Body of pancreas (tissue), 4 donors: ENCODE data around the gene MESP2. TPM values are rescaled to one million over a fixed set of nuclear protein-coding genes. Genes with fewer than 3 reads are reported as not detected.
A peak's percentile ranks its signal among the peaks of the same experiment; 100 is the strongest.

Source experiments
- ATAC-seq: fragments of 150-250 bp; one replicate; pipeline ENCODE4 v1.9.1; 2016
- DNase-seq, 4 donors: peaks; one replicate each; pipeline ENCODE4 v3.0.0-alpha.2; 2019
- H3K27ac ChIP-seq, 4 donors: fragments of 200-600 bp; sonication (generic); 1 replicate in 3 of 4; 2 replicates in 1 of 4; pipeline versions ENCODE4 v1.5.1 to v1.6.1; 2016 to 2019; ENCODE audit warnings: mild to moderate bottlenecking in 1 of 4, mixed read lengths in 1 of 4, moderate library complexity in 1 of 4
- H3K27me3 ChIP-seq, 2 donors: fragments of 200-600 bp; sonication (generic); one replicate each; pipeline ENCODE4 v1.6.0; 2016; ENCODE audit warnings: mild to moderate bottlenecking in 1 of 2
- H3K36me3 ChIP-seq, 2 donors: fragments of 200-600 bp; sonication (generic); replicated peaks in 1 of 2; 2 replicates each; pipeline ENCODE4 v1.5.1; 2016; ENCODE audit warnings: low read depth in 2 of 2; ENCODE audit not compliant: insufficient read depth in 1 of 2
- H3K4me1 ChIP-seq: fragments of 200-600 bp; sonication (generic); one replicate; pipeline ENCODE4 v1.6.0; 2016
- H3K4me3 ChIP-seq, 2 donors: fragments of 200-600 bp; sonication (generic); 1 replicate in 1 of 2; 2 replicates in 1 of 2; pipeline ENCODE4 v1.5.1; 2016 to 2019
- H3K9me3 ChIP-seq, 3 donors: fragments of 200-600 bp; sonication (generic); 1 replicate in 2 of 3; 2 replicates in 1 of 3; pipeline ENCODE4 v1.5.1; 2016
- CTCF ChIP-seq, 7 experiments: fragments of 450-650 bp in 4 of 7; fragments of 200-600 bp in 3 of 7; sonication (generic) in 3 of 7; IDR thresholded peaks; one replicate each; pipeline ENCODE4 v1.5.1; 2016 to 2019; ENCODE audit warnings: antibody characterized with exemption in 7 of 7
- POLR2A ChIP-seq, 3 donors: fragments of 450-650 bp; IDR thresholded peaks; one replicate each; pipeline ENCODE4 v1.6.1; 2016; ENCODE audit warnings: antibody characterized with exemption in 3 of 3, mild to moderate bottlenecking in 2 of 3
- WGBS, 2 donors: methylation state at CpG; one replicate each; pipeline ENCODE4 v1.1.5; 2017; 5-methylcytosine and 5-hydroxymethylcytosine counted together
- intact Hi-C: fragments of 100-400 bp; cut with DNase I; formaldehyde crosslinking; loops from one replicate; pipeline ENCODE4 v1.15.1; 2023
- total RNA-seq, 2 donors: library from RNA; depleted of rRNA; stranded (reverse); fragments of >200 nt; gene quantifications; one replicate each; pipeline ENCODE4 v1.1.0, GENCODE V29; 2016

The MESP2 gene
- total RNA-seq, 2 donors from 2014 or later = 1.8 TPM; not detected in 1

- ATAC-seq (no peak), DNase-seq (no peak)
- peaks cover 36% of the 10 kb centered on the region for H3K4me1 ChIP-seq
- TF ChIP-seq CTCF (IDR thresholded peaks at IDR 0.05) = no peak
- no peak for TF ChIP-seq POLR2A (IDR thresholded peaks at IDR 0.05)
- WGBS, 2 donors = 87 to 95% methylated on average over 6 to 8 of the region's 8 CpGs
- no peaks in the 10 kb centered on the region for H3K36me3 ChIP-seq
- intact Hi-C loops = no loop called here
- H3K4me3 ChIP-seq = no peak overlapping the region
- no peaks in the 10 kb centered on the region for H3K9me3 ChIP-seq
- no peaks in the 10 kb centered on the region for H3K27me3 ChIP-seq
- no peak overlapping the region for H3K27ac ChIP-seq
Measured at GRCh38 chr15:89758981-89759380, 17.2 kb upstream of the MESP2 start.

GRCh38 chr15:89759835-89760234 lies 16.3 kb upstream of the MESP2 start:
- peak overlapping the region in 1 of 4 donors; percentile 88 for H3K27ac ChIP-seq
- H3K36me3 ChIP-seq = no peaks in the 10 kb centered on the region
- intact Hi-C loops = loop anchor here (5.0 kb wide), 2 partner anchors 117 to 407 kb away; no protein-coding TSS in a partner anchor
- WGBS, 2 donors = 87 to 93% methylated on average over 3 of the region's 3 CpGs
- TF ChIP-seq CTCF (IDR thresholded peaks at IDR 0.05) (no peak), POLR2A (IDR thresholded peaks at IDR 0.05) (no peak)
- peaks cover 36% of the 10 kb centered on the region for H3K4me1 ChIP-seq
- no peaks in the 10 kb centered on the region for H3K27me3 ChIP-seq
- H3K4me3 ChIP-seq = no peak overlapping the region
- DNase-seq (no peak), ATAC-seq (no peak)
- H3K9me3 ChIP-seq = no peaks in the 10 kb centered on the region

GRCh38 chr15:89760303-89761008 lies 15.7 kb upstream of the MESP2 start:
- 30 to 35% methylated on average over 6 to 16 of the region's 16 CpGs for WGBS, 2 donors
- intact Hi-C loops = loop anchor here (5.0 kb wide), 2 partner anchors 117 to 407 kb away; no protein-coding TSS in a partner anchor
- Histone ChIP-seq H3K27ac (peak overlapping the region; percentile 70 to 88 (median 80)), H3K4me1 (peaks cover 36% of the 10 kb centered on the region), H3K36me3 (no peaks in the 10 kb centered on the region), H3K4me3 (no peak overlapping the region), H3K9me3 (no peaks in the 10 kb centered on the region), H3K27me3 (no peaks in the 10 kb centered on the region)
- DNase-seq (peak; percentile 82 to 90 (median 87)), ATAC-seq (peak; percentile 85)
- no peak for TF ChIP-seq POLR2A (IDR thresholded peaks at IDR 0.05)
- peak; percentile 91 to 98 (median 96) for TF ChIP-seq CTCF (IDR thresholded peaks at IDR 0.05)

- intact Hi-C loops = loop anchor here (5.0 kb wide), 2 partner anchors 116 to 406 kb away; no protein-coding TSS in a partner anchor
- WGBS, 2 donors = 49 to 54% methylated on average over 13 to 18 of the region's 18 CpGs
Measured at GRCh38 chr15:89761009-89761831, 14.9 kb upstream of the MESP2 start.

More at GRCh38 chr15:89761009-89761831, 14.9 kb upstream of the MESP2 start:
- Histone ChIP-seq H3K4me3 (no peak overlapping the region), H3K4me1 (peaks cover 42% of the 10 kb centered on the region), H3K27ac (peak overlapping the region; percentile 70 to 88 (median 80)), H3K9me3 (no peaks in the 10 kb centered on the region), H3K27me3 (no peaks in the 10 kb centered on the region), H3K36me3 (no peaks in the 10 kb centered on the region)
- DNase-seq = peak; percentile 77 to 89 (median 81)
- TF ChIP-seq CTCF (IDR thresholded peaks at IDR 0.05) (peak in 1 of 7 experiments; percentile 4), POLR2A (IDR thresholded peaks at IDR 0.05) (peak in 2 of 3 donors; percentile 17 to 28)
- ATAC-seq = peak; percentile 85
